ENCODE measurements around the gene SLC7A4.

Gene SLC7A4

DNA sequence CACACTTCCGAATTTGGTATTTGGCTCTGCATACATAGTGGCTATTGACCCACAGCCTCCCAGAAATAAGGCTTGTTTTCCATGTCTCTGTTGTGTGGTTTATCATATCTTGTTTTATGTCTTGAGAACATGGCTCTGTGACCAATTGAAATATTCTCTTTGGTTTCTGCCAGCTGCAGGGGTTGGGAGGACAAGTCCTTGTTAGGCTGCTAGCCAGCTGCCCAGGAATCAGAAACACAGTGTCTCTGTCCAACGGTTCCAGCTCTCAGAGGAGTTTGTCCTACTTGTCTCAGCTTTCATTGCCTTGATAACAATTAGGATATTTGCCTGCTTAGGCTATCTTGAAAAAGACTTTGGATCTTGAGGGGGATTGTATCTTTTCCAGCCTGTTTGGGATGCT, 6.0 kb upstream of the SLC7A4 start:
- DNase-seq = no peak

DNA sequence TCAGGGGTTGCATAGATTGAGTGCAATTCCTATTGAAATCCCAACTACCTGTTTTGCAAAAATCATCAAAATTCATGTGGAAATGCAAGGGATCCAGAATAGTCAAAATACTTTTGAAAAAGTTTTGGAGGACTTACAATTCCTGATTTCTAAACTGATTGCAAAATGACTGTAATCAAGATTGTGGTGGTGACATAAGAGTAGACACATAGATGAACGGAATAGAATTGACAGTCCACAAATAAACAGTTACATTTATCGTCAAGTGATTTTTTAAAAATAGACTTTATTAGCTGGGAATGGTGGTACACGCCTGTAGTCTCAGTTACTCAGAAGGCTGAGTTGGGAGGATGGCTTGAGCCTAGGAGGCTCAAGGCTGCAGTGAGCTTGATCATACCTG, 2.6 kb upstream of the SLC7A4 start:
- DNase-seq = no peak

DNA sequence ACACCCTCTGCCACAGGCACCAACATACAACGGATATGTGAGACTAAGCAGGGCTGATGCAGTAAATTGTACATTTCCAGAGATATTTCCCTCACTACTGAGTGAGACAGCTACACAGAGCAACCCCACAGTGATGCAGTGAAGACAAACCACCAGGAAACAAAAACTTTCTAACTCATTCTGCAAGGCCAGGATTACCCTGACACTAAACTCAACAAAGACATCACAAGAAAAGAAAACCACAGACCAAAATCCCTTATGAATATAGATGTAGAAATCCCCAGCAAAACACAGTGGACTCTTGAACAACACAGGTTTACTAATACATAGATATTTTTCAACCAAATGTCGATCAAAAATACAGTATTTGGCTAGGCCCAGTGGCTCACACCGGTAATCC, 1.5 kb upstream of the SLC7A4 start:
- DNase-seq = no peak

DNA sequence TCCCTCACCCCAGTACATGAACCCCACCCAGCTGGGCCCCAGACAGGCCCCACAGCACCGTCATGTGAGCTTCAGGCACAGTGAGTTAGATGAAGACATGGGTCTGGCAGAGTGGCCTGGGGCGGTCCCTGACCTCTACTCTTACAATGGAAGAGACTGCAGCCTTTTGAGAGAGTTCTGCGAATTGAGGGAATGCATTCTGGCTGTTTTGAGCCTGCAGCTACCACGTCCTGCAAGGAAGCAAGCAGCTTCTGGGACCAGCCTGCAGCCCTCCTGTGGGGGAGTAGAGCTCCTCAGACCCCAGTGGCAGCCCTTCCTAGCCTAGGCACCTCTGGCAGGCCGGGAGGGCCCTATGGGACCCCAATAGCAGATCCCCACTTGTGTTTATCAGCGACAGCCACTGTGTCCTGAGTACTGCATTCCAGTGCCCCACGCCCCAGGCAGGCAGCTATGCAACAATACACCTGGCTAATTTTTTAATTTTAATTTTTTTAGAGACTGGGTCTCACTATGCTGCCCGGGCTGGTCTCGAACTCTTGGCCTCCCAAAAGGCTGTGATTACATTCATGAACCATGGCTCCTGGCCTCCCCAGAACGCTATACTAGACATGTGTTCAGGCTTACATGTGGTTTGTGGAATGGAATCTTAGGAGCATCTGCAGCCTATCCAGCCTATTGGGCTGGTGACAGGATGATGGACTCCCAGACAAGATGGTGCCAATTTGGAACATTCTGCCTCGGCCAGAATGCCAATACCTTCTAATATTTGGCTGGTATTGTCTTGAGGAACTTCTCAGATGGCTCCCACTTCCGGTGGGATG, 717 bp upstream of the SLC7A4 start:
- no peak for DNase-seq

DNA sequence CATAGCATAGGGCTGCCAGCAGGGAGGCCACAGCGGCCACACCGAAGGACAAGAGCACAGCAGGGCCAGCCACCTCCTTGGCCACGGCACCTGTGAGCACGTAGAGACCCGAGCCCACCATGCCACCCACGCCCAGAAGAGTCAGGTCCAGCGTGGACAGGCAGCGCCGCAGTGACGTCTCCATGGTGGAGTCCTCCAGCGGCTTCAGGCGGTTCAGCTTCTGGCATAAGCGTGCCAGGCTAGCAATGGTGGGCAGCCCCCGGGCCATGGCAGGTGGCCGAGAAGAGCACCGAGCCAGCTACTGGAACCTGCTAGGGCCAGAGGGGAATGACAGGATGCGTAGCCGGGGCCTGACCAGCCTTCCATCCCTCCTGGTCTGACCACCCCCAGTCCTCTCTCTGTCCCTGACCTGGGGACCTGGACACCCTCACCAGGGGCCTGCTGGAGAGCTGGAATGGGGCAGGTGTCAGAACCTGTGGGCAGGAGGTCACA, 770 bp downstream of the SLC7A4 start:
- no peak for DNase-seq

DNA sequence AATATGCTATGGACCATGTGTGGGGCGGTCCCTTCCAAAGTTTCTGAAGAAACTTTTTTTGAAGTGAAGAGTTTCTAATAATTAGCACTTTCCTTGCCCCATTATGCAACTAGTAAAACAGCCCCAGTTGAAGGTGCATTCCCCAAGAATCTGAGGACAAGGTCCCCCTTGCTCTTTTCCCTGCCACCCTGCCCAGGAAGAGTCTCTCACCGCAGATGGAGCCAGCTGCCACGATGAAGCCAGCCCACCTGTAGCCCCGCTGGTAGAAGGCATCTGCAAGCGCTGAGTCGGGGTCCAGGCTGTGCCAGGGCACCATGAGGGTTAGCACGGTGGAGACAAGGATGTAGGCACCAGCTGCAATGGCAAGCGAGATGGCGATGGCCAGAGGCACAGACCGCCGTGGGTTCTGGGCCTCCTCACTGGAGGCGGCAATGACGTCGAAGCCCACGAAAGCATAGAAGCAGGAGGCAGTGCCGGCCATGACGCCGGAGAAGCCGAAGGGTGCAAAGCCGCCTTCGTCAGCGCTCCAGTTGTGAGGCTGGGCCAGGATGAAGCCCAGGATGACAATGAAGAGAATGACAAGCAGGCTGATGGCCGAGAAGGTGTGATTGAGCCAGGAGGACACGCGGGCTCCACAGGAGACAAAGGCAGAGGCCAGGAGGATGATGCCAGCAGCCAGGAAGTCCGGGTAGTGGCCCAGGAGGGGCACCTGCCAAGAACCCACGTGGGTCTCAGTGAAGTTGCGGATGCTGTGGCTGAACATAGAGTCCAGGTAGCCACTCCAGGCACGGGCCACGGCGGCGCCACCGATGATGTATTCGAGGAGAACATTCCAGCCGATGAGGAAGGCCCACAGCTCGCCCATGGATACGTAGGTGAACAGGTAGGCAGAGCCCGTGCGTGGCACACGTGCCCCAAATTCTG, 1.5 kb downstream of the SLC7A4 start:
- DNase-seq = no peak

DNA sequence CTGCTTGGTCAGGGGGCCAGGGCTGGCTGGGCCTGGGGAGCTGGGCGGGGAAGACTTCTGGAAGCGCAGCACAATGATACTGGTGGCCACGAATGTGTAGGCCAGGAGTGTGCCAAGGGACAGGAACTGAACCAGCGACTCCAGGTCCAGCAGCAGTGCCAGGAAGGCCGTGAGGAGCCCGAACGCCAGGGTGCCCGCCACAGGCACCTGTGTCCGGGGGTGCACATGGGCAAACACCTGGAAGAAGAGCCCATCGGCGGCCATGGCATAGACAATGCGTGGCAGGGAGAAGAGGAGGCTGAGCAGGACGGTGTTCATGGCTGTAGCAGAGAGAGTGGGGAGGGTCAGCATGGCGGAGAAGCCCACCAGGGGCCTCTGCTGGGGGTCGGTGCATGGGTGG, 2.3 kb downstream of the SLC7A4 start:
- DNase-seq = no peak

DNA sequence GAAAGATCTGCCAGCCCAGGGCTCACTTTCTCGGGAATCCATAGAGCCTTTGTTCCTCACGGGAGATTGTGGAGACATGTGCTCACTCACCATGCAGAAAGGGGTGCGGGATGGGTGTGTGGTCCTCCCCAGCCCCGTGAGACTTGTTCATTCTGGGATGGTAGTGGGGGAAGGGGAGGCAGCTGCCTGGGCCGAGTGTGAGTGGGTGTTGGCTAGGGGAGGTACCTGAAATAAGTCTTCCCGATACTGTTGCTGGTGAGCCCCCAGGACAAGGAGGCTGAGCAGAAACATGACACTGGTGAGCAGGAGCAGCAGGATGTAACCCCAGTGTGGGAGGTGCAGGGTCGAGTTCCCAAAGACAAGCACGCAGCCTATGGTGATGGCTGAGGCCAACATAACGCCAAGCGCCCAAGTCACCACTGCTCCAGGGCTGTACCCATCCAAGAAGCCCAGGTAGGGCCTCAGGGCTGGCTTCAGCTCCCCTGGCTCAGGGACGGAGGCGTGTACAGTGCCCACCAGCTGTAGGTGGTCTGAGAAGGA, 2.8 kb downstream of the SLC7A4 start:
- no peak for DNase-seq

DNA sequence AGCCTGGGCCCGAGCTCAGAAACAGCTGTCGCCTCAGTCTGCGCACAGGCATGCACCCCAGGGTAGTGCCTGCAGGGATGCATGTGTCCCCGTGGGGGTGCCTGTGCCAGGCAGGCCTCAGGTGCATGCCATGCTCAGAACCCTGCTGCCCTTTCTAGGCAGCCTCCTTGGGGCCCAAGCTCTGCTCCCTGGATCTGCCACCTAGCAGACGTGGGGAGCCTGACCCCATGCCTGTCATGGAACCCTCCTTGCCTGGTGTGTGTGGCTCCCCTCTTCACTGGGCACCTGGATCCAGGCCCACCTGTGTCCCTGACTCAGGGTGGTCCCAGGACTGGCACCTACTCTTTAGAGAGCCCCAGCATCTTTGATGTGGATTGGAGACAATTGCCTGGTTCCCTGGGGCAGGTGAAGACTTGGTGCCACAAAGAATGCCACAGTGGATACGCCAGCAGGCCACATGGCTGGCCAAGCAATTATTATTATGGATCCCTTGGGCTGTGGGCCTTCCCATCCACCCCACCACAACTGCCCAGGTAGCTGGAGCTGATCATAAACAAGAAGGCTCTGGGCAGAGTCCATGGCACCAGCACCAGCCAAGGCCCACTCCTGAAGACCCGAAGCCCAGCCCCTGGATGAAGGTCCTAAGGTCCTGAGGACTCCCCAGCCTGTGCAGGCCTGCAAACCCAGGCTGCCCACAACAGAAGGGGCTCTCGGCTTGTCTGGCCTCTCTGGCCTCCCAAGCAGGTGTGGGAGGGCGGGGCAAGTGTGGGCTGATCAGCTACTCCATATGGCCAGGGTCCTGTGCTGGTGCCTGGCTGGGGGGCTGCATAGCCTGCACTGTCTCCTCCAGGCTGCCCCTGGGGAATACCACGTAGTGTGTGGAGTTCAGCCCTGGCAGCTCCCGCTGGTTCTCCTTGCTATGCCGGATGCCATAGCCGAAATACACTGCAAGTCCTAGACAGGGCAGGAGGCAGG, 3.8 kb downstream of the SLC7A4 start:
- DNase-seq = no peak

DNA sequence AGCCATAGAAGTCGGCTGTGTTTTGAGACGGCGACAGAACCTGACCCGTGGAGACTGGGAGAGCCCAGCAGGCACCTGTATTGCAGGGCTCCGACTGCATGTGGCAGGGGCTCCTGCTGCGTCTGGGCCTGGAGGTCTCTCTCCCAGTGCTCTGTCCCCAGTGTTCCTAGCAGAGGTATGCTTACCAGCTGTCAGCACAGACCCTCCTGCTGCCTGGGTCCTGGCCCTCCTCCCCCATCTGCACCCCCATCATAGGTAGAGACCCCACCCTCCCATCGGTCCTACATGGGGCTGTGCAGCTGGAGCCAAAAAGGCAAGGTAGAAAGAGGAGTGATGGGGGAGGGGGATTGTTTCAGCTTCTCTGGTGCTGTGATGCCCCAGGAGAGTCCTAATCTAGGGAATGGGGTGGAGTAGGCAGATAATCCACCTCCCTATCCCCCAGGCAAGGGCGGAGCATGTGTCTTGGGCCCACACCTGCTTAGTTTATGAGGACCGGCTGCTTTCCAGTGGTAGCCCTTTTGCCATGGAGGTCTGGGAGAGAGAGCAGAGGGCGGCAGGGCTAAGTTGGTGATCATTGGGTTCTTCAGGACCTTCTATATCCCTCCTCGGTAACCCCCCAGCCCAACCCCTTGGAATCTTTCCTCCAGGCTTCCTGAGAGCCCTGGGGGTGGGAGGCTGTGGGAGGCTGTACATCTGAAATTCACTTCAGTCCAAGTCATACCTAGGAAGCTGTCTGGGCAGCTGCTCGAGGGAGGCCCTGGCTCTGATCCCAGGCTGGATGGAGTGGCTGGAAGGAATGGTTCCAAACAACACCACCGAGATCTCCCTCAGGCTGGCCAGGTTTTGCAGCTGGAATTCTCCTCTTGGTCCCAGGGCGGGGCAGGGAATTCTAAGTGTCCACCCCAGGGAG, 5.3 kb downstream of the SLC7A4 start:
- no peak for DNase-seq

DNA sequence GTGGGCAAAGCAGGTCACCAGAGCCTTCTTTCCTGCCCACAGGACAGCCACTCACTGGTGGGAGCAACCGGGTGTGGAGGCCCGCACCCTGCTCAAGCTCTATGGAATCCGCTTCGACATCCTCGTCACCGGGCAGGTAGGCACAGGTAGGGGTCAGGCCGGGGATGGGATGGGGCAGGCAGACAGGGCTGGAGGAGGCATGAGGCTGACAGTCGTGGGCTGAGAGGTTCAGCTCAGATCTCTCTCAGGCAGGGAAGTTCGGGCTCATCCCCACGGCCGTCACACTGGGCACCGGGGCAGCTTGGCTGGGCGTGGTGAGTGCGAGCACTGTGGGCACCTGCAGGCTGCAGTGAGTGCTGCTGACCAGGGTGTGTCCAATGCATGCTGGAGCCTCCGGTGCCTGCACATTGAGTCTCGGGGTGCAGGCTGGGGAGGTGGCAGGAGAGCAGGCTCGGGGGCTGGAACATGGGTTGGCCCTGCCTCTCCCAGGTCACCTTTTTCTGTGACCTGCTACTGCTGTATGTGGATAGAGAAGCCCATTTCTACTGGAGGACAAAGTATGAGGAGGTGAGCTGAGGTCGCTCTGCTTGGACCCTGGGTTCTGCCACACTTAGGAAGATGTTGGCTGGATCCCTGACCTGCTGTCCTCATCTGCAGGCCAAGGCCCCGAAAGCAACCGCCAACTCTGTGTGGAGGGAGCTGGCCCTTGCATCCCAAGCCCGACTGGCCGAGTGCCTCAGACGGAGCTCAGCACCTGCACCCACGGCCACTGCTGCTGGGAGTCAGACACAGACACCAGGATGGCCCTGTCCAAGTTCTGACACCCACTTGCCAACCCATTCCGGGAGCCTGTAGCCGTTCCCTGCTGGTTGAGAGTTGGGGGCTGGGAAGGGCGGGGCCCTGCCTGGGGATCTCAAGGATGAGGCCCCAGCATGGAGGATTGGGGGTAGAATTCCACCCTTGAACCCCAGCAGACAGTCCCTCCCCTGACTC, 6.3 kb downstream of the SLC7A4 start:
- no peak for DNase-seq

DNA sequence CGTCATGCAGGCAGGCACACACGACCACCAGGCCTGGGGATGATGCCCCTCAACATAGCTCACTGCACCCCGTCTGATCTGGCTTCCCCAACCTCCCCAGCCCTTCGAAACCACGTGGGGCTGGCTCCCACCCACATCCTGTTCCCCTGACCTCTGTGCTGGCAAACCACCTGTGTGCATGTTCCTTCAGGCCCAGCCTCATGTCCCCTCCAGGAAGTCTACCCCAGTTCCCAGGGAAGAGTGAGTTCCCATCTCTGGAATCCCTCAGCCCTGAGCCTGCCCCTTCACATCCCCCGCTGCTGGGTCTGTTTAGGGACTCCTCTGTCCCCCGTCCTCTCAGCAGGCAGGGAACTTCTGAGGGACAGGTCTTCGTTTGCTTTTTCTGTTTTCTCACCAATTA, 7.1 kb downstream of the SLC7A4 start:
- no peak for DNase-seq

DNA sequence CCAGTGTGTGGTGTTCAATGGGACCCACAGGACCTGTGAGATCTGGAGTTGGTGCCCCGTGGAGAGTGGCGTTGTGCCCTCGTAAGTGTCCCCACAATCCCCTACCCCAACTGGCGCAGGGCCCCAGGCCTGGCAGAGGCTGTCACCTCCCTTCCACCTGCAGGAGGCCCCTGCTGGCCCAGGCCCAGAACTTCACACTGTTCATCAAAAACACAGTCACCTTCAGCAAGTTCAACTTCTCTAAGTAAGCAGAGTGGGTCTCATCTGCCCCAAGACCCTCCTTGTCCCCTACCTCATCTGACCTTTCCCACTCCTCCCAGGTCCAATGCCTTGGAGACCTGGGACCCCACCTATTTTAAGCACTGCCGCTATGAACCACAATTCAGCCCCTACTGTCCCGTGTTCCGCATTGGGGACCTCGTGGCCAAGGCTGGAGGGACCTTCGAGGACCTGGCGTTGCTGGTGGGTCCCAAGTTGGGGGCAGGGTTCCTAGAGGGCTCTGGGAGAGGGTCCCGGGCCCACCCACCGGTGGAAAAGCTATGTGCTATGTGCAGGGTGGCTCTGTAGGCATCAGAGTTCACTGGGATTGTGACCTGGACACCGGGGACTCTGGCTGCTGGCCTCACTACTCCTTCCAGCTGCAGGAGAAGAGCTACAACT, 9.3 kb downstream of the SLC7A4 start:
- no peak for DNase-seq

DNA sequence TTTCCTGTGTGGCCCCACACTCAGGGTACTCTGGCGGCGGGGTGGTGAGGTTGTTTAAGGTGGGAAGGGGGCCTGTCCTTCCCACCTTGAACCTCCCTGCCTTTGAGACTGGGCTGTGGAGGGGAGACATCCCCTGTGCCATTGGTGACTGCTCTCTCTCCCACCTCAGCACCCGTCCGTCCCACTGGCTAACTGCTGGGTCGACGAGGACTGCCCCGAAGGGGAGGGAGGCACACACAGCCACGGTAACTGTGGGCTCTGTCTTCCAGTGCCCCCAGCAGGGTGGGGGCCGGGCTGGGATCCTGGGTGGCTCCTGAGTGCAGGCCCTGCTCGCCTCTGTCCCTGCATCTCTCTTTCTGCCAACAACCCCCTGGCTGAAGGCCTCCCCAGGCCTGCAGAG, 9.9 kb downstream of the SLC7A4 start:
- no peak for DNase-seq

DNA sequence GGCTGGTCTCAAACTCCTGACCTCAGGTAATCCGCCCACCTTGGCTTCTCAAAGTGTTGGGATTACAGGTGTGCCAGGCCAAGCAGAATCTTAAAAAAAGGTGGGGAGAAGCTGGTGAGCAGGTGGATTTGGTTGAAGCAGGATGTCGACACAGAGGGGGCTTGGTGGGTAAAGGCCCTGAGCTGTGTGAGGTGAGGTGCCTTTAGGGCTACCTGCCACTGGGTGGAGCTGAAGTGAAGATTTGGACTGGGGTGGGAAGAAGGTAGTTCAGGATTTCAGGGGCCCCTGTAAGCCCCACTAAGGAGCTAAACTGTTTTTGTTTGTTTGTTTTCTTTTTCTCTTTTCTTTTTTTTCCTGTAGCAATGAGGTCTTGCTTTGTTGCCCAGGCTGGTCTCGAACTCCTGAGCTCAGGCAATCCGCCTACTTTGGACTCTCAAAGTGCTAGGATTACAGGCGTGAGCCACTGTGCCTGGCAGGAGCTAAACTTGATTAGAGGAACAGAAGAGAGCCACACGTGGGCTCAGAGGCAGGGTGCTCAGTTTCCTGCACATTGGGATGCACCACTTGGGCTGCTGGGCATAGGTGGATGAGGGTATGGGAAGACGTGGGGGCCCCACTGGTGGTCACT, 11.4 kb downstream of the SLC7A4 start:
- DNase-seq = no peak

DNA sequence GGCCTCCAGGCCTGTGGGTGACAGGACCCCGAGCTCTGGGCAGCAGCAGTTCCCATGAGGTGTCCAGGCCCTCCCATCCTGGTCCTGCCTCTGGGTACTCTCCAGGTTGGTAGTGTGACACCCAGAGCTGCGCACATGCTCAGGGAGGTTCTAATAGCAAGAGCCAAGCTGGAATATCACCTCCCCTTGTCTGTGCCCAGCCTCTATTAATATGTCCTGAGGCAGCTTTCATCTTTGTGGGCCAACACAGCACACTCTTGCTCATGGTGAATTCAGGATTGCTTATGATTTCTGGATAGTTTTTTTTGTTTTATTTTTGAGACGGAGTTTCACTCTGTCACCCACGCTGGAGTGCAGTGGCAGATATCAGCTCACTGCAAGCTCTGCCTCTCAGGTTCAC, 14.0 kb downstream of the SLC7A4 start:
- DNase-seq = no peak

DNA sequence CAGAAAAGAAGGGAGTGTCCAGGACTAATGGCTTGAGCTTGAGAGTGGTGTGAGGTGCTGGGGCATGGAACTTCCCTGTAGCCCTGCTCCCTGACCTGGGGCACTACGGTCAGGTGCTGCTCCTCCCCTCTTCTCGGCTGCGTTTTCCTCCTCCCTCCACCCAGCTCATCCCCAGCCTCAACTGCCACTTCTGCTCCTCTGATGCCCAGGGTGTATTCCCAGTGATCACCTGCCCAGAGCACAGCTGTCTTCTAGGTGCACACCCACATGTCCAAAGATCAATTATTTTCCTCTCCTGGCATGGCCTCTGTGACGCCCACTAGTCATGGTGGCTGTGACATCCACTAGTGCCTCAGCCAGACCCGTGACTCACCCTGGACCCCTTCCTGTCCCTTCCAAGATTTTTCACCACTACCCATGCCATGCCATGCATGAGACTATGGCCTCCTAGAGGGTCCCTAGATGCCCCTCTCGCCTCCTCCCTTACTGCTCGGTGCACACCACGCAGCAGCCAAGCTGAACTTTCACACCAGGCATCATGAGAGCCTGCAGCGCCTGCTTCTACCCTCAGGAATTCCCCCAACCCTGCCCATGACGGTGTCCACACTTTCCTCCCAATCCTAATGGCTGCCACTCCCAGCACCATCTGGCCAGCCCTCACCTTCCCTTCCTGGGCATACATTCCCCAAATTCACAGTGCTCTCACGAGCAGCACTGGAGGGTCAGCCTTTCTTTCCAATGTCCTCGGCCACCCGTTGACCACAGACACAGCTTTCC, 15.5 kb downstream of the SLC7A4 start:
- no peak for DNase-seq

DNA sequence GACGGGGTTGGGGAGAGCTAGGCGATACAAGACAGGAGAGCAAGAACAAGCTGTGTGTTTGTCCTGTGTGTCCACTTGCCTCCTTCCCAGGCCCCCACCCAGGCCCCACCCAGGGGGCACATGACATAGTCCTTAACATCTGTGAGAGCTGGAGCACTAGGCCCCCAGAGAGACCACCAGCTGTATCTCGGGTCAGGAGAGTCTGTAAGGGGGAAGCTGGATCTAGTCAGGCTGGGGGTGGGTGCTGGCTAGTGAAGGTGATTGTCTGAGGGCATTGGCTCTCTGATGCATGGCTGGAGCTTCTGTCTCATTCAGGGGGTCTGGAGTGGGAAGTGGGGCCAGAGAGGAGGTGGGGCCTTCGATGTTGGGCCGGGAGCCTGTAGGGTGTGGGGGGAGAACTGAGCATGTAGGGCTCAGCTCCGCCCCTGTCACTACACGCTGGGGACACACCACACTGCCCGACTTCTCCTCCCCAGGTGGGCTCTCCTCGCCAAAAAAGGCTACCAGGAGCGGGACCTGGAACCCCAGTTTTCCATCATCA, 16.8 kb downstream of the SLC7A4 start:
- DNase-seq = no peak
